Measurements from ENCODE around the gene NELL1. TPM values are rescaled to one million over a fixed set of nuclear protein-coding genes. Genes with fewer than 3 reads are reported as not detected.

Gene NELL1
- total and polyA plus RNA-seq, 2 donors (not counting 3 experiments of a cell fraction or from before 2014, with no cell fraction given) = not detected

DNA sequence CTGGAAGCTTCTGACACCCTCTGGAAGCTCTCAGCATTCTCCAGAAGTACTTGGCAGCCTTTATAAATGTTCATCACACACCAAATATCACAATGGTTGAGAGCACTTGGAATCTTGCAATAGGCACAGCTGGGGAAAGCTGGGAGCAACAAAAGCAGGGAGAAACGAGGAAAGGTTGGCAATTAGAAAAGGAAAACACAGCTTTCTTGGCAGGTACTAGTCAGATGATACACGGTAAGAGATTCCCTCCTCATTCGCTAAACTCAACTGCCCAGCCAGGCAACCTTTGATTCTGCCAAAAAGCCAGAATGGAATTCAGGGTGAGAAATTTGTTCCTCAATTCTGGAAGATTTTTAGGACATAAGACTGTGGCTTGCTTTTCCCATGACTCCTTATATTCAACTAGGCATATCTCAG is 946.6 kb downstream of the NELL1 start:
- Histone ChIP-seq H3K9me1 (replicated peaks; ENCODE audit: control insufficient read depth, extremely low read depth, insufficient read depth, low read length) (no peaks in the 10 kb centered on the region), H3K9ac (replicated peaks; ENCODE audit: extremely low read depth, insufficient read depth, low read length) (no peak overlapping the region), H3K4me3 (replicated peaks in 1 of 3; ENCODE audit: insufficient read depth in 1 of 3, low read depth in 1 of 3, low read length in 3 of 3) (no peak overlapping the region), H4K20me1 (replicated peaks; ENCODE audit: control insufficient read depth, extremely low read depth, insufficient read depth, low read length) (no peaks in the 10 kb centered on the region), H3K36me3 (ENCODE audit: control insufficient read depth in 2 of 2, extremely low read depth in 1 of 2, insufficient read depth in 2 of 2, low read length in 2 of 2) (no peaks in the 10 kb centered on the region), H3K79me2 (ENCODE audit: control insufficient read depth, insufficient read depth, low read length) (no peaks in the 10 kb centered on the region), H3K9me3 (replicated peaks; ENCODE audit: control insufficient read depth, insufficient read depth, low read length) (peaks cover 2% of the 10 kb centered on the region), H3K27me3 (ENCODE audit: control insufficient read depth in 2 of 2, insufficient read depth in 2 of 2, low read length in 2 of 2) (no peaks in the 10 kb centered on the region), H3K27ac (ENCODE audit: insufficient read depth, low read depth, low read length) (no peak overlapping the region), H3K4me2 (ENCODE audit: insufficient read depth, low read length) (no peak overlapping the region), H2AFZ (ENCODE audit: low read depth, low read length) (no peak overlapping the region), H3K4me1 (ENCODE audit: control insufficient read depth, extremely low read depth, insufficient read depth, low read length) (no peaks in the 10 kb centered on the region)
- dilution Hi-C loops (cut with MboI; ENCODE audit: extremely low pct_ligation_motif_present, low sequenced_read_pairs) (no loop called here), intact Hi-C loops (cut with micrococcal nuclease) (no loop called here)
- ChIA-PET CTCF (no interaction called here), POLR2A (no interaction called here)
- TF ChIP-seq MYC (IDR thresholded peaks at IDR 0.05; ENCODE audit: low read depth, low read length) = no peak
- no peak for TF ChIP-seq MAX (IDR thresholded peaks at IDR 0.05; ENCODE audit: insufficient read depth, insufficient read length)
- TF ChIP-seq JUN (IDR thresholded peaks at IDR 0.05; ENCODE audit: borderline replicate concordance, insufficient read depth, insufficient read length, low read depth) = no peak
- no peak for TF ChIP-seq FOS (IDR thresholded peaks at IDR 0.05; ENCODE audit: borderline replicate concordance, insufficient read depth, low read length)
- TF ChIP-seq POLR2A (IDR thresholded peaks at IDR 0.05; ENCODE audit: low read depth, low read length) = no peak
- no peak for TF ChIP-seq POLR2AphosphoS5 (IDR thresholded peaks at IDR 0.05; ENCODE audit: insufficient read depth, low read depth, low read length)
- TF ChIP-seq CTCF (IDR thresholded peaks at IDR 0.05; ENCODE audit: extremely low read depth in 1 of 2, insufficient read depth in 1 of 2, low read depth in 1 of 2, low read length in 2 of 2) = no peak
- no peak for TF ChIP-seq EZH2 (IDR thresholded peaks at IDR 0.05; ENCODE audit: borderline replicate concordance, low read depth, low read length, severe bottlenecking)
- TF ChIP-seq GATA2 (IDR thresholded peaks at IDR 0.05; ENCODE audit: insufficient read depth, insufficient read length, low read depth, low read length) = no peak
- no peak for FAIRE-seq
- BruUV-seq (replicated peaks) = no TSS peak
- no peak for DNase-seq (ENCODE audit: low read depth, low spot score)

All from endothelial cell of umbilical vein (primary cell).